A549 (cell line): ENCODE measurements around the gene CFAP77. TPM values are rescaled to one million over a fixed set of nuclear protein-coding genes. Genes with fewer than 3 reads are reported as not detected.

ENCODE experiments used
- ATAC-seq, 2 experiments: fragments of 200-7000 bp in 1 of 2; fragments of >200 bp in 1 of 2; cut with Nextera tagmentation in 1 of 2; cut with Tn5 transposase in 1 of 2; 3 replicates each; pipeline versions ENCODE4 v1.8.0 to v1.9.1; 2018 to 2020; ENCODE audit warnings: mild to moderate bottlenecking in 1 of 2, moderate library complexity in 1 of 2
- CTCF ChIA-PET: fragments of 300-600 bp; sonication (Branson Sonifier 250); formaldehyde crosslinking; extraction: SDS; loops from one replicate; lab custom pipeline; 2021; ENCODE audit warnings: antibody characterized with exemption, inconsistent platforms; lab: Yijun Ruan, JAX
- POLR2A ChIA-PET: fragments of 350-600 bp; formaldehyde crosslinking; extraction: SDS; loops from one replicate; lab custom pipeline; 2021; ENCODE audit warnings: antibody characterized with exemption, inconsistent platforms; lab: Yijun Ruan, JAX
- DNase-seq, 2 experiments: peaks; one replicate each; pipeline versions ENCODE4 v3.0.0 to v3.0.0-alpha.2; 2011 to 2016; ENCODE audit warnings: low read depth in 1 of 2, low spot score in 1 of 2
- FAIRE-seq: peaks from 2 replicates; lab custom pipeline; 2011; peaks lifted over from hg19 to GRCh38; lab: Jason Lieb, UNC
- H3K27ac ChIP-seq, 2 experiments: fragments of >200 bp; sonication (Bioruptor Twin); formaldehyde crosslinking; 3 replicates each; pipeline ENCODE4 v1.5.1; 2016 to 2017
- H3K4me1 ChIP-seq: fragments of >200 bp; sonication (Bioruptor Twin); formaldehyde crosslinking; 3 replicates; pipeline ENCODE4 v1.6.1; 2016
- H3K4me2 ChIP-seq: fragments of >200 bp; sonication (Bioruptor Twin); formaldehyde crosslinking; 3 replicates; pipeline ENCODE4 v1.6.1; 2016
- H3K4me3 ChIP-seq: fragments of >200 bp; sonication (Bioruptor Twin); formaldehyde crosslinking; 3 replicates; pipeline ENCODE4 v1.5.1; 2016
- H3K9me3 ChIP-seq: fragments of >200 bp; sonication (Bioruptor Twin); formaldehyde crosslinking; 3 replicates; pipeline ENCODE4 v1.6.1; 2016
- CHD4 ChIP-seq: fragments of 200-600 bp; sonication (generic); IDR thresholded peaks from 2 replicates; pipeline ENCODE4 v1.6.1; 2016; ENCODE audit warnings: antibody characterized with exemption, mild to moderate bottlenecking, borderline replicate concordance
- EHMT2 ChIP-seq: fragments of 200-600 bp; sonication (generic); IDR thresholded peaks from 2 replicates; pipeline ENCODE4 v1.6.1; 2016; ENCODE audit warnings: antibody characterized with exemption, low read depth, mild to moderate bottlenecking, moderate library complexity
- GATA3 ChIP-seq: IDR thresholded peaks from 2 replicates; pipeline ENCODE4 v1.6.1; 2012; ENCODE audit warnings: borderline replicate concordance
- HOXB13 ChIP-seq: fragments of 250-450 bp; sonication (Bioruptor Pico); IDR thresholded peaks from 2 replicates; pipeline ENCODE4 v1.5.0; 2020; ENCODE audit warnings: low read depth, mild to moderate bottlenecking, moderate library complexity
- JUNB ChIP-seq: fragments of >200 bp; sonication (Bioruptor Twin); formaldehyde crosslinking; IDR thresholded peaks from 2 replicates; pipeline ENCODE4 v1.6.1; 2016
- MYC ChIP-seq: IDR thresholded peaks from 2 replicates; pipeline ENCODE4 v1.6.1; 2012; ENCODE audit warnings: mild to moderate bottlenecking, inconsistent platforms, low read length, improper control_type of control experiment, borderline replicate concordance
- NFE2L2 ChIP-seq: fragments of 150-350 bp; conservative IDR thresholded peaks from 2 replicates; pipeline ENCODE4 v1.6.1; 2014; ENCODE audit warnings: low read length
- NPAS2 ChIP-seq: fragments of 250-450 bp; sonication (Bioruptor Pico); IDR thresholded peaks from 2 replicates; pipeline ENCODE4 v1.8.0; 2022; ENCODE audit warnings: mild to moderate bottlenecking, moderate library complexity, borderline replicate concordance
- PHF8 ChIP-seq: fragments of 200-600 bp; sonication (generic); IDR thresholded peaks from 2 replicates; pipeline ENCODE4 v1.6.1; 2016; ENCODE audit warnings: low read depth, mild to moderate bottlenecking, antibody characterized with exemption, moderate library complexity, borderline replicate concordance
- RAD21 ChIP-seq, 2 experiments: fragments of >200 bp in 1 of 2; sonication (Bioruptor Twin) in 1 of 2; formaldehyde crosslinking in 1 of 2; IDR thresholded peaks in 1 of 2; conservative IDR thresholded peaks in 1 of 2; 2 replicates in 1 of 2; 3 replicates in 1 of 2; pipeline ENCODE4 v1.6.1; 2012 to 2018; ENCODE audit warnings: inconsistent platforms in 1 of 2
- RNF2 ChIP-seq: fragments of 200-600 bp; sonication (generic); IDR thresholded peaks from 2 replicates; pipeline ENCODE4 v1.6.1; 2016; ENCODE audit warnings: low read depth, mild to moderate bottlenecking, antibody characterized with exemption, moderate library complexity, borderline replicate concordance
- SMC3 ChIP-seq: fragments of >200 bp; sonication (Bioruptor Twin); formaldehyde crosslinking; IDR thresholded peaks from 3 replicates; pipeline ENCODE4 v1.6.1; 2018; ENCODE audit warnings: inconsistent platforms
- SREBF2 ChIP-seq: fragments of 450-650 bp; IDR thresholded peaks from 2 replicates; pipeline ENCODE4 v1.6.1; 2014; ENCODE audit warnings: mild to moderate bottlenecking, moderate library complexity
- TFCP2L1 ChIP-seq: fragments of 250-450 bp; sonication (Bioruptor Pico); IDR thresholded peaks from 2 replicates; pipeline ENCODE4 v1.5.0; 2021; ENCODE audit warnings: mild to moderate bottlenecking
- WGBS: methylation state at CpG from one replicate; pipeline ENCODE4 v1.1.6; 2017; ENCODE audit errors: missing lambda C conversion rate; 5-methylcytosine and 5-hydroxymethylcytosine counted together
- polyA plus RNA-seq, 4 experiments: library from polyadenylated mRNA; depleted of rRNA in 3 of 4; stranded (reverse); fragments of >200 nt; fragmentation: RNase III in 1 of 4; extraction: RNeasy Plus Mini Kit Qiagen cat#74134 plus additional on column Dnase treatment in 1 of 4; gene quantifications; 2 replicates in 3 of 4; 3 replicates in 1 of 4; pipeline ENCODE4 v1.2.3, GENCODE V29; 2011 to 2017
- TF ChIP-seq, protein P1 (sequence below): IDR thresholded peaks from 2 replicates; pipeline ENCODE4 v1.6.1; 2012
- TF ChIP-seq, protein P2 (sequence below): fragments of 250-450 bp; sonication (Bioruptor Pico); IDR thresholded peaks from 2 replicates; pipeline ENCODE4 v1.5.0; 2021; ENCODE audit warnings: mild to moderate bottlenecking, moderate library complexity, borderline replicate concordance
- TF ChIP-seq, protein P3 (sequence below): fragments of >200 bp; sonication (Bioruptor Twin); formaldehyde crosslinking; IDR thresholded peaks from 2 replicates; pipeline ENCODE4 v1.6.1; 2016
- TF ChIP-seq, protein P4 (sequence below): fragments of 150-350 bp; IDR thresholded peaks from 2 replicates; pipeline ENCODE4 v1.6.1; 2014; ENCODE audit warnings: low read depth, mild to moderate bottlenecking, low read length
- TF ChIP-seq, protein P5 (sequence below): IDR thresholded peaks from 2 replicates; pipeline ENCODE4 v1.6.1; 2012

The CFAP77 gene
- polyA plus RNA-seq, 2 of the 4 experiments (the other 2 are of a cell fraction), result 0.05 TPM; not detected in 1

DNA sequence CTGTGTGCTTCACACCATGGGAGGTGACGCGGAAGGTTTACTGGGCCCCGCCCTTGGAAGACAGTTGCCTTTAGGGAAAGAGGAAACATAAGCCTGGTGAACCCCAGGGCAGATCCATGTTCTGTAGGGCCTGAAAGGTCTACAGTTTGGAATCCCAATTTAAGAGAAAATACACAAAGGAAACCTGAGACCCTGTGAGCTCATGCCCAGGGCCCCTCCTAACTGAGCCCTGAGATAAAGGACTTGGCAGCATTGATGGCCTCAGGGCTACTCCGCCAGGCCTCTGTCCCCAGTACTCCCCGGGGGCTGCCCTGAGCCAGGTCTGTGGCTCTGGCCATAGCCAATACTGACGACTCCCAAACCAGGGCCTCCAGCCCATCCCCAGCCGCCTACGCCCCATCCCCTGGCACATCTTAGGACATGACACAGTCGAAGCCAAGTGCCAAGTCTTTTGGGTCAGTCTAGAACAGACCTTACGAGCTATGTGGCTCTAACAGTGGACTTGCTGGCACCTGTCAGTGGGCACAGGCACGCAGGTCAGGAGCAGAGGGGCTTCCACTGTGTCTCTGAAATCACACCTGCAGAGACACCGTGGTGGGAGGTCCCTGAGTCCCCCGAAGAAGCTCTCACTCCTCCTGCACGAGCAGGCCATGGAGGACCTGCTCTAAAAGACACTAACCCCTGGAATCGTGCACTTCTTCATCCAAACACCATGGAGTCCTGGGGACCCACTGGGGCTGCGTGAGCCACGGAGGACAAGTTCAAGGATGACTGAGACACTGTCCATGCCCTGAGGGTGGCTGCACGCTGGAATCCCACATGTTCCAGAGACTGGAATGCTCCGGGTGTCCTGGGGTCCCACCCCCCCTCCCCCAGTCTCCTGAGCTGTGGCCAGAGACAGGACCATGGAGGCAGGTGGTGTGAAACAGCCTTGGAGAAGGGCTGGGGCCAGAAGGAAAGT, 132.1 kb downstream of the CFAP77 start:
- POLR2A ChIA-PET, result no interaction called here
- no peaks in the 10 kb centered on the region for H3K9me3 ChIP-seq
- TF ChIP-seq RAD21 (conservative IDR thresholded peaks at IDR 0.05 in 1 of 2, IDR thresholded peaks at IDR 0.05 in 1 of 2) (no peak), SREBF2 (no peak), JUNB (no peak)
- TF ChIP-seq, protein P1, sequence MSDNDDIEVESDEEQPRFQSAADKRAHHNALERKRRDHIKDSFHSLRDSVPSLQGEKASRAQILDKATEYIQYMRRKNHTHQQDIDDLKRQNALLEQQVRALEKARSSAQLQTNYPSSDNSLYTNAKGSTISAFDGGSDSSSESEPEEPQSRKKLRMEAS, result no peak
- H3K4me3 ChIP-seq, result no peak overlapping the region
- H3K4me1 ChIP-seq, result 0 out of 3 replicates have a peak, but pooled peaks cover 3% of the 10 kb centered on the region
- no peak overlapping the region for H3K27ac ChIP-seq
- no peak for FAIRE-seq
- CTCF ChIA-PET, result interaction anchor here (1.2 kb wide), 1 partner anchor 11 kb away, joined by 3 read pairs; no protein-coding TSS in a partner anchor
- no peak overlapping the region for H3K4me2 ChIP-seq
- no peak for DNase-seq
- no peak for ATAC-seq
- 70% methylated on average over 9 of the region's 19 CpGs for WGBS

DNA sequence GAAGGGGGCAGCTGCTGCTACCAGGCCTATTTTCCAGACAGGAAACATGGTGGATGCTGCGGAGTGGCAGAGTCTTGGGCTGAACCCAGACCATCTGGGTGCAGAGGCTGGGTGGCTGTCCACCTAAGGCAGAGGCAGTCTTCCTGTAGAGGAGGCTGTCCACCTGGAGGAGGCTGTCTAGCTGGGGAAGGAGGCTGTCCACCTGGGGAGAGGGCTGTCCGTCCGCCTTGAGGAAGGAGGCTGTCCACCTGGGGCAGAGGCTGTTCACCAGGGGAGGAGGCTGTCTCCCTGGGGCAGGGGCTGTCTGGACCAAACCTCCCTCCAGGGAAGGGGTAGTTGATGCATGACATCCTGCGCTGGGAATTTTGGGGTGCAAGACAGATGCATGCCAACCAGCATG, 133.2 kb downstream of the CFAP77 start:
- H3K4me2 ChIP-seq, result no peak overlapping the region
- ChIA-PET CTCF (interaction anchor here (1.2 to 1.9 kb wide), 2 partner anchors 12 to 32 kb away, joined by 3 to 9 read pairs; no protein-coding TSS in a partner anchor), POLR2A (no interaction called here)
- ATAC-seq, result no peak
- FAIRE-seq, result no peak
- DNase-seq, result no peak
- TF ChIP-seq TFCP2L1 (CRISPR knock-in tag) (no peak), CHD4 (no peak), NPAS2 (CRISPR knock-in tag) (no peak), SMC3 (no peak), EHMT2 (no peak), MYC (no peak), RNF2 (no peak), PHF8 (no peak), HOXB13 (no peak), GATA3 (no peak), NFE2L2 (no peak), JUNB (no peak)
- TF ChIP-seq, protein P2, sequence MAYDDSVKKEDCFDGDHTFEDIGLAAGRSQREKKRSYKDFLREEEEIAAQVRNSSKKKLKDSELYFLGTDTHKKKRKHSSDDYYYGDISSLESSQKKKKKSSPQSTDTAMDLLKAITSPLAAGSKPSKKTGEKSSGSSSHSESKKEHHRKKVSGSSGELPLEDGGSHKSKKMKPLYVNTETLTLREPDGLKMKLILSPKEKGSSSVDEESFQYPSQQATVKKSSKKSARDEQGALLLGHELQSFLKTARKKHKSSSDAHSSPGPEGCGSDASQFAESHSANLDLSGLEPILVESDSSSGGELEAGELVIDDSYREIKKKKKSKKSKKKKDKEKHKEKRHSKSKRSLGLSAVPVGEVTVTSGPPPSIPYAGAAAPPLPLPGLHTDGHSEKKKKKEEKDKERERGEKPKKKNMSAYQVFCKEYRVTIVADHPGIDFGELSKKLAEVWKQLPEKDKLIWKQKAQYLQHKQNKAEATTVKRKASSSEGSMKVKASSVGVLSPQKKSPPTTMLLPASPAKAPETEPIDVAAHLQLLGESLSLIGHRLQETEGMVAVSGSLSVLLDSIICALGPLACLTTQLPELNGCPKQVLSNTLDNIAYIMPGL (CRISPR knock-in tag), result no peak
- TF ChIP-seq, protein P3, sequence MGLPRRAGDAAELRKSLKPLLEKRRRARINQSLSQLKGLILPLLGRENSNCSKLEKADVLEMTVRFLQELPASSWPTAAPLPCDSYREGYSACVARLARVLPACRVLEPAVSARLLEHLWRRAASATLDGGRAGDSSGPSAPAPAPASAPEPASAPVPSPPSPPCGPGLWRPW, result no peak
- TF ChIP-seq, protein P4, sequence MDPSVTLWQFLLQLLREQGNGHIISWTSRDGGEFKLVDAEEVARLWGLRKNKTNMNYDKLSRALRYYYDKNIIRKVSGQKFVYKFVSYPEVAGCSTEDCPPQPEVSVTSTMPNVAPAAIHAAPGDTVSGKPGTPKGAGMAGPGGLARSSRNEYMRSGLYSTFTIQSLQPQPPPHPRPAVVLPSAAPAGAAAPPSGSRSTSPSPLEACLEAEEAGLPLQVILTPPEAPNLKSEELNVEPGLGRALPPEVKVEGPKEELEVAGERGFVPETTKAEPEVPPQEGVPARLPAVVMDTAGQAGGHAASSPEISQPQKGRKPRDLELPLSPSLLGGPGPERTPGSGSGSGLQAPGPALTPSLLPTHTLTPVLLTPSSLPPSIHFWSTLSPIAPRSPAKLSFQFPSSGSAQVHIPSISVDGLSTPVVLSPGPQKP, result no peak
- TF ChIP-seq, protein P1, result no peak
- TF ChIP-seq, protein P5, sequence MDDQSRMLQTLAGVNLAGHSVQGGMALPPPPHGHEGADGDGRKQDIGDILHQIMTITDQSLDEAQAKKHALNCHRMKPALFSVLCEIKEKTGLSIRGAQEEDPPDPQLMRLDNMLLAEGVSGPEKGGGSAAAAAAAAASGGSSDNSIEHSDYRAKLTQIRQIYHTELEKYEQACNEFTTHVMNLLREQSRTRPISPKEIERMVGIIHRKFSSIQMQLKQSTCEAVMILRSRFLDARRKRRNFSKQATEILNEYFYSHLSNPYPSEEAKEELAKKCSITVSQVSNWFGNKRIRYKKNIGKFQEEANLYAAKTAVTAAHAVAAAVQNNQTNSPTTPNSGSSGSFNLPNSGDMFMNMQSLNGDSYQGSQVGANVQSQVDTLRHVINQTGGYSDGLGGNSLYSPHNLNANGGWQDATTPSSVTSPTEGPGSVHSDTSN, result no peak
- H3K4me1 ChIP-seq, result 0 out of 3 replicates have a peak, but pooled peaks cover 3% of the 10 kb centered on the region
- H3K4me3 ChIP-seq, result no peak overlapping the region
- H3K9me3 ChIP-seq, result no peaks in the 10 kb centered on the region
- WGBS, result 94% methylated on average over 2 of the region's 4 CpGs
- H3K27ac ChIP-seq, result no peak overlapping the region
